Stimulated activated CD8-positive, alpha-beta memory T cell treated with anti-CD3 and anti-CD28 coated beads, Interleukin-4, amount 100 ng/mL, for 4 hours (primary cell): Measurements from ENCODE around the gene CNFN.
"Not testable (repeated sequence)": the region's sequence is repeated elsewhere in the genome, so short reads cannot be mapped to it uniquely, and the experiment has no call there.

Experiments
- DNase-seq, 2 donors: peaks; one replicate each; pipeline ENCODE4 v3.0.0-alpha.2; 2020; ENCODE audit warnings: low read depth in 2 of 2, low spot score in 1 of 2

Gene CNFN

GRCh38 chr19:42352301-42353259 is 37.5 kb downstream of the CNFN start:
- DNase-seq: no peak

DNA sequence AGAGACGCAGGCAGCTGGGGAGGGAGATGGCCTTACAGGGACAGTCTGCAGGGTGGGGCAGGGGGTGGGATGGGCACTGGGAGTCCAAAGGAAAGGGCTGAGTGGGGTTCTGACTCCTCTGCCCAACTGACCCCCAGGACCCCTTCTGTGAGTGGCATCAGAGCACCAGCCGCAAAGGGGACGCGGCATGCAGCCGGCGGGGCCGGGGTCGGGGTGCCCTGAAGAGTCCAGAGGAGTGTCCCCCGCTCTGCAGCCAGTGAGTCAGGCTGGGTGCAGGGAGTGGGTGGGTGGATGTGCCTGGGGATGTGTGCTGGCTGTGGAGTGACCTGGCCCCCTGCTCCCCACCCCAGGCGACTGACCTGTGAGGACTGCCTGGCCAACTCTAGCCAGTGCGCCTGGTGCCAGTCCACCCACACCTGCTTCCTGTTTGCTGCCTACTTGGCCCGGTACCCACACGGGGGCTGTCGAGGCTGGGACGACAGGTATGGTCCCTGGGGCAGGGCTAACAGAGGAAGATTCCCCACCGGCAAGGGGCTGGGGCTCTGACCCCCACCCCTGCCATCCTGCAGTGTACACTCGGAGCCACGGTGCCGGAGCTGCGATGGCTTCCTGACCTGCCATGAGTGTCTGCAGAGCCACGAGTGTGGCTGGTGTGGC is 38.9 kb downstream of the CNFN start:
- DNase-seq: no peak

- no peak for DNase-seq
These were observed 39.7 kb downstream of the CNFN start for GRCh38 chr19:42350417-42350816.

GRCh38 chr19:42349378-42350107 is 40.6 kb downstream of the CNFN start:
- no peak for DNase-seq

DNA sequence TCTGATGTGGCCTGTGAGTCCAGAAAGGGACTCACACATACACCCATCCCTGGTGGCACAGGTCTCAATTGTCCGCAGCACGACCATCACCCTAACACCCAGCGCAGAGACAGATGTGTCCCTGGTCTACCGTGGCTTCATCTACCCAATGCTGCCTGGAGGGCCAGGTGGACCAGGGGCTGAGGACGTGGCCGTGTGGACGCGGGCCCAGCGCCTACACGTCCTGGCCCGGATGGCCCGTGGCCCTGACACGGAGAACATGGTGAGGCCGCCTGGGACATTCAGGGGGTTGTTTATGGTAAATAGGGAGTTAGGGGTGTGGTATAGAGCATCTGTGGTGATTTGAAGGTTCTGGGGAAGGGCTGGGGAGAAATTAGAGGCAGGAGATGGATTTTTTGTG is 41.9 kb downstream of the CNFN start:
- no peak for DNase-seq

DNA sequence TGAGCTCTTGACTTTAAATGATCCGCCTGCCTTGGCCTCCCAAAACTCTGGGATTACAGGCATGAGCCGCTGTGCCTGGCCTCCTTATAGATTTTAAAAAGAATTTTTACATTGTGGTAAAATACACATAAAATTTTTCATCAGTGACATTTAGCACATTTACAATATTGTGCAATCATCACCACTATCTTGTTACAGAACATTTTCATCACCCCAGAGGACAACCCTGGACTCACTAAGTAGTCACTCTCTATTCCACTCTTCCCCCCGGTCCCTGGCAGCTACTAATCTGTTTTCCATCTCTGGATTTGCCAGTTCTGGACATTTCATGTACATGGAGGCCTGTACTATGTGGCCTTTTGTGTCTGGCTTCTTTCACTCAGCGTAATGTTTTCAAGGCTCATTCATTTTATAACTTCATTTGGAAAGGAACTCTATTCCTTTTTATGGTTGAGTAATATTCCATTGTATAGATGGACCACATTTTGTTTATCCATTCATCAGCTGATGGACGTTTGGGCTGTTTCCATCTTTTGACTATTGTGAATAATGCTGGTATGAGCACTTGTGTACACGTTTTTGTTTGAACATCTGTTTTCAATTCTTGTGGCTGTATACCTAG is 44.8 kb downstream of the CNFN start:
- DNase-seq: no peak

DNA sequence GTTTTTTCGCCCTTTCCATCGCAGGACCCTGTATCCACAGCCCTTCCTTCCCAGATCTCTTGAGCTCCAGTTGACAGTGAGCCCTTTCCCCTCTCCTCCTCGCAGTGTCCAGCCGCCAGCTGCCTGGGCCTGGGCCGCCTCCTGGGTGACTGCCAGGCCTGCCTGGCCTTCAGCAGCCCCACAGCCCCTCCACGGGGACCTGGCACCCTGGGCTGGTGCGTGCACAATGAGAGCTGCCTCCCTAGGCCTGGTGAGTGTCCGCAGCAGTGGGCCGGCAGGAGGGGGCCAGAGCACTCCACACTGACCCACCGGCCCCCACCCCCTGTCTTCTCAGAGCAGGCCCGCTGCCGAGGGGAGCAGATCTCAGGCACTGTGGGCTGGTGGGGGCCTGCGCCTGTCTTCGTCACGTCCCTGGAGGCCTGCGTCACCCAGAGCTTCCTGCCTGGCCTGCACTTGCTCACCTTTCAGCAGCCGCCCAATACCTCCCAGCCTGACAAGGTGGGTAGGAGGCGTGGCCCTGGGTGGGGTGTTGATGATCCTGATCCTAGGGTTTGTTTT is 45.7 kb downstream of the CNFN start:
- DNase-seq: no peak

DNA sequence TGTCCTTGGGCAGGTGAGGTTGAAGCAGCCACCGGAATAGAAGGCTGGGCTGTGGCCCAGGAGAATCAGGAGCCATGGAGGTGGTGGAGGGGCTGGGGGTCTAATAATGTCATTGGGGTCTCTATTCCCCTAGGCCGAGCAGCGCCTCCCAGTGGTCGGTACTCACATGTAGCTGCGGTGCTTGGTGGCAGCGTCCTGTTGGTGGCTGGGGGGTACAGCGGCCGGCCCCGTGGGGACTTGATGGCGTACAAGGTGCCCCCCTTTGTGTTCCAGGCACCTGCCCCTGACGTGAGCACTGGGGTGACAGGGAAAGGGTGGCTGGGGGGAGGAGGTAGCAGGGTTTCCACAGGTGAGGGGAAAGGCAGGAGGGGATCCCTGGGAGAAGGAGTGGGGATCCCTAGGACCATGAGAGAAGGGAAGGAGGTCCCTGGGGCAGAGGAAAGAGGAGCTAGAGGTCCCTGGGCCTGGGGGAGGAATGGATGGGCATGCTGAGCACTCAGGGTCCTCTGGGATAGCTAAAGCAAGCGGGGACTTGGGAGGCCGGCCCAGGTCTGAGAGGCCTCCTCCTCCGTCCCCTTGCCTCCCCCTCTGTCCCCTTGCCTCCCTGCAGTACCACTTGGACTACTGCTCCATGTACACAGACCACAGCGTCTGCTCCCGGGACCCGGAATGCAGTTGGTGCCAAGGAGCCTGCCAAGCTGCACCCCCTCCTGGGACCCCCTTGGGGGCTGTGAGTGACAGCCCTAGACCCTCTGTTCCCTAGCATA is 46.6 kb downstream of the CNFN start:
- DNase-seq: no peak

DNA sequence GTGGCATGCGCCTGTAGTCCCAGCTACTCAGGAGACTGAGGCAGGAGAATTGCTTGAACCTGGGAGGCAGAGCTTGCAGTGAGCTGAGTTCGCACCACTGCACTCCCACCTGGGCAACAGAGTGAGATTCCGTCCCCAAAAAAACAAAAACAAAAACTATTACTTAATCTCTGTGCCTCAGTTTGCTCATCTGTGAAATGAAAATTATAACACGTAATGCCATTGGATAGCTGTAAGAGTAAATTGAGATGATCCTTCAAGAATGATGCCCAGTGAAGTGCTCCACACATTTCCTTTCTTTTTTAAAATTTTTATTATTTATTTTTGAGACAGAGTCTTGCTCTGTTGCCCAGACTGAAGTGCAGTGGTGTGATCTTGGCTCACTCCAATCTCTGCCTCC is 50.2 kb downstream of the CNFN start:
- not testable (repeated sequence) for DNase-seq

DNA sequence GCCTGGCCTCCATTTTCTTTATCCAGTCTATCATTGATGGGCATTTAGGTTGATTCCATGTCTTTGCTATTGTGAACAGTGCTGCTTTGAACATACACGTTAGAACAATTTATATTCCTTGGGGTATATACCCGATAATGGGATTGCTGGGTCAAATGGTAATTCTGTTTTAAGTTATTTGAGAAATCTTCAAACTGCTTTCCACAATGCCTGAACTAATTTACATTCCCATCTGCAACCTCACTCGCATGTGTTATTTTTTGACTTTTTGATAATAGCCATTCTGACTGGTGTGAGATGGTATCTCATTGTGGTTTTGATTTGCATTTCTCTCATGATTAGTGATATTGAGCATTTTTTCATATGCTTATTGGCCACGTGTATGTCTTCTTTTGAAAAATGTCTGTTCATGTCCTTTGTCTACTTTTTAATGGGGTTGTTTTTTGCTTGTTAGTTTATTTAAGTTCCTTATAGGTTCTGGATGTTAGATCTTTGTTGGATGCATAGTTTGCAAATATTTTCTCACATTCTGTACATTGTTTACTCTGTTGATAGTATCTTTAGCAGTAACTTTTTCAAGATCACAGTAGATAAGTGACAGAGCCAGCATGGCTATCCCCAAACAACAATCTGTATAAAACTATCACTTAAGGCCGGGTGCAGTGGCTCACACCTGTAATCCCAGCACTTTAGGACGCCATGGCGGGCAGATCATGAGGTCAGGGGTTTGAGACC is 50.8 kb downstream of the CNFN start:
- not testable (repeated sequence) for DNase-seq
